GM18511 (cell line): ENCODE measurements around the gene HP1BP3.
"Not testable (repeated sequence)": the region's sequence is repeated elsewhere in the genome, so short reads cannot be mapped to it uniquely, and the experiment has no call there.

ENCODE experiments used
- ATAC-seq: cut with Tn5 transposase; IDR thresholded peaks from one replicate; pipeline ENCODE4 v1.9.1; 2021; ENCODE audit warnings: mild to moderate bottlenecking, moderate library complexity; ENCODE audit not compliant: unreplicated experiment

The HP1BP3 gene

DNA sequence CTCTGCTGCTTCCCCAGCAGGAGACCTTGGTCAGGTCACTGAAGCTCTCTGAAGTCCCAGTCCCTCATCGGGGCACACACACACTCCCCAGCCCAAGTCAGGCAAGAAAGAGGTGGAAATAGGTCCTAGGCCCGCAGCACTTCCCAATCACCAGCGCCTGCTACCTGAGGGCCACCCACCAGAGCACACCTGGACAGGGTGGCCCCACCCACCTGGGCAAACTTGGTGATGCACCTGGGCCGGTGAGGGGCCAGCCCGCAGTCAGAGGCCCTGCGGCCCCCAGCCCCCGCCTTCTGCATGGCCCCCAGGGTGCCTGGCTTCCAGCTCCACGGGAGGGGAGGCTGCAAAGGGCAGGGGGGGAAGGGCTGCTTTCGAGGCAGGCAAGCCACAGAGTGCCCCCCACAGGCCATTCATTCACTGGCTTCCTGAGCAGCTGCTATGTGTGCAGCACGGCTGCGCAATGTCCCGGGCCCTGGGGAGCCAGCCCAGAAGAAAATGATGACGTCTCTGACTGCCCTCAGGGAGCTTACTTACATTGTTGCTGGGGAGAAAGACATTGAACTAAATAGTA, 59.3 kb downstream of the HP1BP3 start:
- ATAC-seq: no peak

- ATAC-seq: no peak
Measured at GRCh38 chr1:20726932-20727745, 60.0 kb downstream of the HP1BP3 start.

DNA sequence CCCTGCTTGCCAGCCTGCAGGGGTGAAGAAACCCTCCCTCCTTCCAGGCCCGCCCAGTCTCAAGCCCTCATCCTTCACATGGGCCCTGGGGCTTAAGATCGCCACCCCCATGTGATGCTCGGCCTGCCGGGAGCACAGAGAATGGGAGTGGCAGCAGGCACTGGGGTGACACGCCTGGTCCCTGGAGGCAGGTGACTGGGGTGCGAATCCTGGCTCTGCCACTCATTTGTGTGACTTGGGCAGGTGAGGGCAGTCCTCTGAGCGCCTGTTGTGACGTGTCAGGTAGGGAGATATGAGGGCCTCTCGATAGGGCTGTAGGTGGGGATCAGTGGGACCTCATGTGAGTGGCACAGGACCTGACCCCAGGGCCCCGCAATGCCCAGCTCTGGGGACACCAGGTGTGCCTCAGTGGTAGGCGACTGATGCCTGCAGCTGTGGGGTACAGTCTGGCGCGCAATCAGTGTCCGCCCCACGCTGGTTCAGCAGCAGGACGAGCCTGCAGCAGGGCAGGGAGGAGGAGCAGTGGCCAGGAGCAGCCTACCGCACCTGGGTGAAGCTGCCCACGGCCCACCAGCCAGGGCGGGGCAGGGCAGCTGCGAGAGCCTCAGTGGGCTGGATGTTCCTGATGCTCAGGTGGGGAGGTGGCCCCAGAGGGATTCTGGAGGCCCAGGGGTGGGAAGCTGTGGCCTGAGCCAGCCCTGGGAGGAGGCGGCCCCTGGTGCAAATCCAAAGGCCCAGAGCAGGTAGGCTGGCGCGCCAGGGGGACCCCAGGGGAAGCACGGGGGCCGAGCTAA, 60.8 kb downstream of the HP1BP3 start:
- no peak for ATAC-seq

GRCh38 chr1:20725189-20726117, 61.7 kb downstream of the HP1BP3 start:
- ATAC-seq: no peak

DNA sequence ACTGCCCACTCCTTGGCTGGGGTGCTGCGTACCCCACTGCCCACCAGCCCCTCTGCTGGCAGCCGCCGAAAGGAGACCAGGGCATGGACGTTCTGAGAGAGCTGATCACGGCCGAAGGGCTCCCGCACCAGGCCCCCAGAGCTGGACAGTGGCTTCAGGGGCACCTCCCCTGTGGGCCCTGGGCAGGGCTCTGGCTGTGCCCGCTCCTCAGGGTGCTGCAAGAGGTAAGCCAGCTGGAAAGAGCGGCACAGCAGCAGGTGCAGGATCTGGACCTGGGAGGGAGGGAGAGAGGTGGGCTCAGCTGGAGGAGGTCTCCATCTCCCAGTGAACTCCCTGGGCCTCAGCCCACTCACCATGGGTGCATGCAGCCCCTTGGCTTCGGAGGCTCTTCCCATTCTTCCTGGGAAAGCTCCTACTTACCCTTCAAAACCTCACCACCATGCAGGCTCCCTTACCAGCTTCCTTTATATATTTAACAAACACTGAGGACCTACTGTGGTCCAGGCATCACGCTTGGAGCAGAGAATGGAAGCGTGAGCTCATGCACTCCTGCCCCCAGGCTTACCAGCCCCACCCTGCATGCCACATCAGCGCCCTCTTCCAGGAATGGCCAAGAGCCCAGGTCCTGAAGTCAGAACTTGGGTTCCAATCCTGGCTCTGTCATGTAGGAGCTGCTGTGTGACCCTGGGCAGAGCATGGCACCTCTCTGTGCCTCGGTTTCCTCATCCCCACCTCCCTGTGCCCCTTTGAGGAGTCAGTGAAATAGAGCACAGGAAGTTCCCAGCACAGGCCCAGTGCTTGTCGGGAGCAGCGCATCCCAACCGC, 62.5 kb downstream of the HP1BP3 start:
- ATAC-seq: no peak

GRCh38 chr1:20723537-20724363, 63.4 kb downstream of the HP1BP3 start:
- ATAC-seq: no peak

- ATAC-seq: no peak
Measured at GRCh38 chr1:20723159-20723536, 64.0 kb downstream of the HP1BP3 start.

DNA sequence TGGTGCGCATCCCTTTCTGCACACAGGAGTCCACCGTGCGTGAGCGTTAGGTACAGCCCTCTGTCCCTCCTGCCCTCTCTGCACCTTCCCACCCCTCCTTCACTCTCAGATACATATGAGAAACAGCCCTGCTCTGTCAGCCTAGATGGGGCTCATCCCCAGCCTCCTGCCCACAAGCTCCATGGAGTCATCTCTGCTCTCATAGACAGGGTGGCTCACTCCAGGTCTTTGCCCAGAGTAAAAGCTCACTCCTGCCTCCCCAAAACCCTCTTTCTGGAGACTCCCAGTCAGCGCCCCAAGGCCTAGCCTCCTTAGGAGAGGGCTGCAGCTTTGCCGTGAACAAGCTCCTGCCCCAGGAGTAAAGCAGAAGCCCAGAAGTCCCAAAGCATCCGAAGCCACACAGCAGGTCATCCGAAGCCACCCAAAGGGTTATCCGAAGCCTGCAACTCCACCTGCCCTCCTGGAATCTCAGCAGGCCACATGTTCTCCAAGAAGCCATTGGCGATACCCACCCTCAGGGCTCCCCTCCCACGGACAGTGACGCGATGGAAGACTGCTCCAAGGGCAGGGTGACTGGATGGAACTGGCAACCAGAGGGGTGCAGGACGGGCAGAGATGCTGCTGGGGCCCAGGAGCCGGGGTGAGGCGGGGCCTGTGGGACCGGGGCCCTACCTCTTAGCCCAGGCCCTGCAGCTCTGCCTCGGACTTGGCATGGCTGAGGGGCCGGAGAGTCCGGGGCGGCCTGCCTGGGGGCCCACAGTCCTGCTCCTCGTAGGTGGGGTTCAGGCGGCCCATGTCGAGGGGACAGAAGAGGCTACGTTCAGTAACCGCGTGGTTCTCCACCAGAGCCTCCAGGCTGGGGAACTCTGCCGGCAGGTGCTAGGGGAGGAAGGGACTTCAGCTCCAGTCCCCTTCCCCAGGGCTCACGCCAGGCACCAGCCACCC, 65.7 kb downstream of the HP1BP3 start:
- ATAC-seq: no peak

DNA sequence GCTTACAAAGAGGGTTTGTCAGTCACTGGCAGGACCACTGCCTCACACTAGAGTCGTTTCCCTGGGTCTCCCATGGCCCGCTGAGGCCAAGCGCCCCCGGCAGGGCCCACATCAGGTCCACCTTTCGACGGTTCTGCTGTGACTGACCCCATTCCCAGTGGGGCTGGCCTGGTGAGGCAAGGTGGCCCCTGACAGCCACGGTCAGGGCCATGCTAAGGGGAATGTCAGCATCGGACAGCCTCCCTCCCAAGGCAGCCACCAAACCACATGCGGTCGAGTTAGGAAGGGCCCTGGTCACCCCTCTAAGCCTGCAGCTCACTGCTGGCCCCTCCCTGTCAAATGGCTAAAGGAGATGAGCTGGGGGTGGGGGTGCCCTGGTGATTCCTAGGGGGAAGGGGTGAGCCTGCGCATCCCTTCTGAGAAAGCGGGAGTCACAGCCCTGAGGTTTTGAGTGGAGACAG, 66.4 kb downstream of the HP1BP3 start:
- no peak for ATAC-seq

GRCh38 chr1:20719871-20720620, 67.1 kb downstream of the HP1BP3 start:
- ATAC-seq: no peak

GRCh38 chr1:20719261-20719660, 67.8 kb downstream of the HP1BP3 start:
- ATAC-seq: no peak

DNA sequence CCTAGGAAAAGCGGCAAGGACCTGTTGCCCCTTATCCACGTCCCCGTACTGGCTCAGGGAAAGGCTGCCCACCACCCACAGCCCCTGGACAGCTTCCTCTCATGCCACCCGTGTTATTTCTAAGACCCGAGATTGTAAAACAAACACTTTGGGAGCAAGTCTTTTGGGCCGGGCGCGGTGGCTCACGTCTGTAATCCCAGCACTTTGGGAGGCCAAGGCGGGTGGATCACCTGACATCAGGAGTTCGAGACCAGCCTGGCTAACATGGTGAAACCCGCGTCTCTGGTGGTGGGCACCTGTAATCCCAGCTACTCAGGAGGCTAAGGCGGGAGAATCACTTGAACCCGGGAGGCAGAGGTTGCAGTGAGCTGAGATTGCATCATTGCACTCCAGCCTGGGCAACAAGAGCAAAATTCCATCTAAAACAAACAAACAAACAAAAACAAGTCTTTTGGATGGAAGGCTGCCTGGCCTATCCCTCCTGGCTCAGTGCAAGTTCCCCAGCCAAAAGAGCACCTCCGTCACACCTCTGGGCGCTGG, 68.7 kb downstream of the HP1BP3 start:
- not testable (repeated sequence) for ATAC-seq

DNA sequence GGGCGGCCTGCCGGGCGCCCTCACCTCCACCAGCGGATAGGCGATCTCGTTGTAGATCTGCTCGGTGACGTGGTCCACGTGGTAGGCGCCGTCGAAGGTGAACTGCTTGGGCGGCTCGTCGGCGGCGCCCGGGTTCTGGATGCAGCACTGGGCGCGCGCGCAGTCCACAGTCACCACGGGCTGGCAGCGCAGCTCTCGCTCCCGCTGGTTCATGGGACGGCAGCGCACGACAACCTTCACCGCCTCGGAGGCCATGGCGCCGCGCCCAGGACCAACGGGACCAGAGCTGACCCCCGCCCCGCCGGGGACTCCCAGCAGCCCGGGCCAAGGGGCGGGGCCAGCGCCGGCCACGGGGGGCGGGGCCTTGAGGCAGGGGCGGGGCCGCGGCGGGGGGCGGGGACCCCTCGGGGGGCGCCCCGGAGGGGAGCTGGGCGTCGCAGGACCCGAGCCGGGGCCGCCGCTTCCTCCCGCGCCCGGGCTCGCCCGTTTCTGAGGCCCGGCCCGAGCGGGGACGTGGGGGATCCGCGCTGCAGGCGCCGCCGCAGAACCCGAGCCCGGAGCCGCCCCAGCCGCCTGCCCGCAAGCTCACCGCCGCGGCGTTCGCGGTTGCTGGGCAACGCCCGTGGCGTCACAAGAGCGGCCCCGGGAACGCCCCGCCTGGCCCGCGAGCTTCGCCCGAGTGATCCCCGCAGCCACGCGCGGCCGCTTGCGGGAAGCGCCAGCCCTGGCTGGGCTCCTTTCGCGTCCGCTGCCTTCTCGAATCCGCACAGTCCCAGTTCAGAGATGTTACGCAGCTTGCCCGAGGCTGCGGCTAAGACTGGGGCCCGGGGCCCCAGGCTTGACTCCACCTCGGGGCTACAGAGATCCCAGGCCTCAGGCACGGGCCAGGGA, 69.4 kb downstream of the HP1BP3 start, which contains the start of gene KIF17:
Gene KIF17, minus strand, starts transcription at position 556 of the 891 bp plus-strand sequence. Its CDS starts 301 bp downstream, at position 255.
- no peak for ATAC-seq

DNA sequence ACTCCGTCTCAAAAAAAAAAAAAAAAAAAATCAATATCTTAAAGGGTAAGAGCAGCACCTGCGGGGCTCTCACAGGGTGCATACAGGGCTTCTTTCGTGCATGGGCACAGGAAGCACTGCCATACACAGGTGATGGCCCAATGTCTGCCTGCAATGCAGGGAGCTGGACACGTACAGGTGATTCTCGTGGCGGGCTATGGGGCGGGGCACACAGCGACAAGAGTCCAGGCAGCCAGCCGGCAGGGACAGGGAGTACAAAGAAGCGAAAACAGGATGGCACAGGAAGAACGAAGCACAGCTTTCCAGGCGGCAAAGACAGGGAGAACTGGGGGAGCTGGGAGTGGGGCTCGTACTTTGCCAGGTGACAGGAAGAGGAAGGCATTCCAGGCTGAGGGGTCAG, 70.9 kb downstream of the HP1BP3 start:
- ATAC-seq: no peak

- no peak for ATAC-seq
Measured at GRCh38 chr1:20715406-20715805, 71.7 kb downstream of the HP1BP3 start.

DNA sequence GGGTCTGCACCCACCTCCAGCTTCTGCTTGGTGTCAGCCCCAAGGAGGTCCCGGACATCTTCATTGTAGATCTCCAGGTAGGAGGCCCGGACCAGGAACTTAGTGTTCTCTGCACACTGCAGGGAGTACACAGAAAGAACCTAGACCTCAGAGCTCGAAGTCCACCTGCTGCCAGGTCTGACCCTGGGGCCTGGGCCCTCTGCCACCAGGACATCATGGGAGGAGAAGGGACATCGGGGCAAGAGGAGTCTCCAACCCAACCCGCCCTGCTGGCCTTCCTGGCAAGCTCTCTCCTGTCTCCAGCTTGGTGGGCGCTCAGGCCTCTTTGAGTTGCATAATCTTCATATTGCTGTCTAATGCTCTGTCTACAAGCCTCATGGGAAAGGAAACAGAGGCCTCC, 73.7 kb downstream of the HP1BP3 start:
- no peak for ATAC-seq
